ENCODE measurements around the gene GUK1.

GRCh38 chr1:228168563-228169270 lies 28.6 kb downstream of the GUK1 start:
- no peak for TF ChIP-seq POLR2A (IDR thresholded peaks at IDR 0.05)
- TF ChIP-seq, protein P1, sequence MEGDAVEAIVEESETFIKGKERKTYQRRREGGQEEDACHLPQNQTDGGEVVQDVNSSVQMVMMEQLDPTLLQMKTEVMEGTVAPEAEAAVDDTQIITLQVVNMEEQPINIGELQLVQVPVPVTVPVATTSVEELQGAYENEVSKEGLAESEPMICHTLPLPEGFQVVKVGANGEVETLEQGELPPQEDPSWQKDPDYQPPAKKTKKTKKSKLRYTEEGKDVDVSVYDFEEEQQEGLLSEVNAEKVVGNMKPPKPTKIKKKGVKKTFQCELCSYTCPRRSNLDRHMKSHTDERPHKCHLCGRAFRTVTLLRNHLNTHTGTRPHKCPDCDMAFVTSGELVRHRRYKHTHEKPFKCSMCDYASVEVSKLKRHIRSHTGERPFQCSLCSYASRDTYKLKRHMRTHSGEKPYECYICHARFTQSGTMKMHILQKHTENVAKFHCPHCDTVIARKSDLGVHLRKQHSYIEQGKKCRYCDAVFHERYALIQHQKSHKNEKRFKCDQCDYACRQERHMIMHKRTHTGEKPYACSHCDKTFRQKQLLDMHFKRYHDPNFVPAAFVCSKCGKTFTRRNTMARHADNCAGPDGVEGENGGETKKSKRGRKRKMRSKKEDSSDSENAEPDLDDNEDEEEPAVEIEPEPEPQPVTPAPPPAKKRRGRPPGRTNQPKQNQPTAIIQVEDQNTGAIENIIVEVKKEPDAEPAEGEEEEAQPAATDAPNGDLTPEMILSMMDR (IDR thresholded peaks at IDR 0.05): no peak

All from Peyer's patch (tissue), 4 donors.